GM23338 (cell line): ENCODE data around the gene OR1D5. TPM values are rescaled to one million over a fixed set of nuclear protein-coding genes. Genes with fewer than 3 reads are reported as not detected.

Experiments
- CREB1 ChIP-seq: fragments of 250-450 bp; sonication (Bioruptor Pico); IDR thresholded peaks from 2 replicates; pipeline ENCODE4 v1.5.0; 2020; ENCODE audit warnings: low read depth, mild to moderate bottlenecking, moderate library complexity
- JUNB ChIP-seq: IDR thresholded peaks from one replicate; pipeline ENCODE4 v1.6.1; 2016; ENCODE audit warnings: antibody characterized with exemption; ENCODE audit not compliant: unreplicated experiment
- NANOG ChIP-seq: IDR thresholded peaks from 2 replicates; pipeline ENCODE4 v1.6.1; 2016; ENCODE audit warnings: antibody characterized with exemption, borderline replicate concordance
- POLR2AphosphoS5 ChIP-seq: IDR thresholded peaks from 2 replicates; pipeline ENCODE4 v1.6.1; 2016; ENCODE audit warnings: antibody characterized with exemption, low read depth
- STAT1 ChIP-seq: IDR thresholded peaks from one replicate; pipeline ENCODE4 v1.6.1; 2016; ENCODE audit warnings: antibody characterized with exemption; ENCODE audit not compliant: unreplicated experiment
- polyA plus RNA-seq: library from polyadenylated mRNA; unstranded; fragments of >200 nt; fragmentation: Nextera tagmentation; extraction: Ambion mirVana; gene quantifications from 2 replicates; pipeline ENCODE4 v1.2.1, GENCODE V29; 2016
- total RNA-seq: library from RNA; depleted of rRNA; stranded (reverse); fragments of >200 nt; shearing (Covaris generic); gene quantifications from 2 replicates; pipeline ENCODE4 v1.2.3, GENCODE V29; 2014
- TF ChIP-seq, protein P1 (sequence below): fragments of 250-450 bp; sonication (Bioruptor Pico); IDR thresholded peaks from 2 replicates; pipeline ENCODE4 v1.5.0; 2020; ENCODE audit warnings: mild to moderate bottlenecking, moderate library complexity
- TF ChIP-seq, protein P2 (sequence below): IDR thresholded peaks from one replicate; pipeline ENCODE4 v1.6.1; 2018; ENCODE audit warnings: antibody characterized with exemption; ENCODE audit not compliant: unreplicated experiment

The OR1D5 gene
- total and polyA plus RNA-seq, 2 experiments from 2014 or later = not detected

DNA sequence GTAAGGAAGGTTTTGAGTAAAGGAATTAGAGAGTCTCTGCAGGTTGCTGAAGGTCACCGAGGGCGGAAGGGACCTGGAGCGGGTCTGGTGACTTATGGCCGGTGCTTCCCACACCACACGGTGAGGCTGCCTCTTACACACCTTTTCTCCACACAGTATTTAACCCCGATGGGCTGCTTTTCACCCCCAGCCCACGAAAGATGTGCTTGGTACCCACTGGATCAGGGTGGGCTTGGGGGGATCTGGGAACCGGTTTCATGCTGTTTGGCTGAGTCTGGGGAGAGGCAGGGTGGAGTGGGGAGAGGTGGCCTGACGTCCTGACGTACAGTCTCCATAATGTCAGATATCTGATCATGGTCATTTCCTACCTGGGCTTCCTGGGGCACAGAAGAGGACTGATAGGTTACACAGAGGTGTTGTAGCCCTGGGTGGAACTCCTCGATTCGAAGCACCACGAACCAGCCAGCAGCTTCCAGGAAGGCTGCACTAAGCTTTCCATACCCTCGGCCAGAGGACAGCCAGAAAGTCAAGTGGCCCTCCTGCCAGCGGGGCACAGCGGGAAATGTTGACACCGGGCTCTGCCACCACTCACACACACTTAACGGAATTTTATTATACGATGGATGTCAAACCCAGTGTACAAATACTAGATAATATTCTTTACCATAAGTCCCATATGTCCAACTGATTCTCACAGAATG is 34.0 kb downstream of the OR1D5 start (continued):
- TF ChIP-seq, protein P1, sequence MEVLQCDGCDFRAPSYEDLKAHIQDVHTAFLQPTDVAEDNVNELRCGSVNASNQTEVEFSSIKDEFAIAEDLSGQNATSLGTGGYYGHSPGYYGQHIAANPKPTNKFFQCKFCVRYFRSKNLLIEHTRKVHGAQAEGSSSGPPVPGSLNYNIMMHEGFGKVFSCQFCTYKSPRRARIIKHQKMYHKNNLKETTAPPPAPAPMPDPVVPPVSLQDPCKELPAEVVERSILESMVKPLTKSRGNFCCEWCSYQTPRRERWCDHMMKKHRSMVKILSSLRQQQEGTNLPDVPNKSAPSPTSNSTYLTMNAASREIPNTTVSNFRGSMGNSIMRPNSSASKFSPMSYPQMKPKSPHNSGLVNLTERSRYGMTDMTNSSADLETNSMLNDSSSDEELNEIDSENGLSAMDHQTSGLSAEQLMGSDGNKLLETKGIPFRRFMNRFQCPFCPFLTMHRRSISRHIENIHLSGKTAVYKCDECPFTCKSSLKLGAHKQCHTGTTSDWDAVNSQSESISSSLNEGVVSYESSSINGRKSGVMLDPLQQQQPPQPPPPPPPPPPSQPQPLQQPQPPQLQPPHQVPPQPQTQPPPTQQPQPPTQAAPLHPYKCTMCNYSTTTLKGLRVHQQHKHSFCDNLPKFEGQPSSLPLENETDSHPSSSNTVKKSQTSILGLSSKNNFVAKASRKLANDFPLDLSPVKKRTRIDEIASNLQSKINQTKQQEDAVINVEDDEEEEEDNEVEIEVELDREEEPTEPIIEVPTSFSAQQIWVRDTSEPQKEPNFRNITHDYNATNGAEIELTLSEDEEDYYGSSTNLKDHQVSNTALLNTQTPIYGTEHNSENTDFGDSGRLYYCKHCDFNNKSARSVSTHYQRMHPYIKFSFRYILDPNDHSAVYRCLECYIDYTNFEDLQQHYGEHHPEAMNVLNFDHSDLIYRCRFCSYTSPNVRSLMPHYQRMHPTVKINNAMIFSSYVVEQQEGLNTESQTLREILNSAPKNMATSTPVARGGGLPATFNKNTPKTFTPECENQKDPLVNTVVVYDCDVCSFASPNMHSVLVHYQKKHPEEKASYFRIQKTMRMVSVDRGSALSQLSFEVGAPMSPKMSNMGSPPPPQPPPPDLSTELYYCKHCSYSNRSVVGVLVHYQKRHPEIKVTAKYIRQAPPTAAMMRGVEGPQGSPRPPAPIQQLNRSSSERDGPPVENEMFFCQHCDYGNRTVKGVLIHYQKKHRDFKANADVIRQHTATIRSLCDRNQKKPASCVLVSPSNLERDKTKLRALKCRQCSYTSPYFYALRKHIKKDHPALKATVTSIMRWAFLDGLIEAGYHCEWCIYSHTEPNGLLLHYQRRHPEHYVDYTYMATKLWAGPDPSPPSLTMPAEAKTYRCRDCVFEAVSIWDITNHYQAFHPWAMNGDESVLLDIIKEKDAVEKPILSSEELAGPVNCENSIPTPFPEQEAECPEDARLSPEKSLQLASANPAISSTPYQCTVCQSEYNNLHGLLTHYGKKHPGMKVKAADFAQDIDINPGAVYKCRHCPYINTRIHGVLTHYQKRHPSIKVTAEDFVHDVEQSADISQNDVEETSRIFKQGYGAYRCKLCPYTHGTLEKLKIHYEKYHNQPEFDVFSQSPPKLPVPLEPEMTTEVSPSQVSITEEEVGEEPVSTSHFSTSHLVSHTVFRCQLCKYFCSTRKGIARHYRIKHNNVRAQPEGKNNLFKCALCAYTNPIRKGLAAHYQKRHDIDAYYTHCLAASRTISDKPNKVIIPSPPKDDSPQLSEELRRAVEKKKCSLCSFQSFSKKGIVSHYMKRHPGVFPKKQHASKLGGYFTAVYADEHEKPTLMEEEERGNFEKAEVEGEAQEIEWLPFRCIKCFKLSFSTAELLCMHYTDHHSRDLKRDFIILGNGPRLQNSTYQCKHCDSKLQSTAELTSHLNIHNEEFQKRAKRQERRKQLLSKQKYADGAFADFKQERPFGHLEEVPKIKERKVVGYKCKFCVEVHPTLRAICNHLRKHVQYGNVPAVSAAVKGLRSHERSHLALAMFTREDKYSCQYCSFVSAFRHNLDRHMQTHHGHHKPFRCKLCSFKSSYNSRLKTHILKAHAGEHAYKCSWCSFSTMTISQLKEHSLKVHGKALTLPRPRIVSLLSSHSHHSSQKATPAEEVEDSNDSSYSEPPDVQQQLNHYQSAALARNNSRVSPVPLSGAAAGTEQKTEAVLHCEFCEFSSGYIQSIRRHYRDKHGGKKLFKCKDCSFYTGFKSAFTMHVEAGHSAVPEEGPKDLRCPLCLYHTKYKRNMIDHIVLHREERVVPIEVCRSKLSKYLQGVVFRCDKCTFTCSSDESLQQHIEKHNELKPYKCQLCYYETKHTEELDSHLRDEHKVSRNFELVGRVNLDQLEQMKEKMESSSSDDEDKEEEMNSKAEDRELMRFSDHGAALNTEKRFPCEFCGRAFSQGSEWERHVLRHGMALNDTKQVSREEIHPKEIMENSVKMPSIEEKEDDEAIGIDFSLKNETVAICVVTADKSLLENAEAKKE (CRISPR knock-in tag) = no peak
- TF ChIP-seq CREB1 (CRISPR knock-in tag) (no peak), POLR2AphosphoS5 (no peak), STAT1 (no peak), JUNB (no peak), NANOG (no peak)
- TF ChIP-seq, protein P2, sequence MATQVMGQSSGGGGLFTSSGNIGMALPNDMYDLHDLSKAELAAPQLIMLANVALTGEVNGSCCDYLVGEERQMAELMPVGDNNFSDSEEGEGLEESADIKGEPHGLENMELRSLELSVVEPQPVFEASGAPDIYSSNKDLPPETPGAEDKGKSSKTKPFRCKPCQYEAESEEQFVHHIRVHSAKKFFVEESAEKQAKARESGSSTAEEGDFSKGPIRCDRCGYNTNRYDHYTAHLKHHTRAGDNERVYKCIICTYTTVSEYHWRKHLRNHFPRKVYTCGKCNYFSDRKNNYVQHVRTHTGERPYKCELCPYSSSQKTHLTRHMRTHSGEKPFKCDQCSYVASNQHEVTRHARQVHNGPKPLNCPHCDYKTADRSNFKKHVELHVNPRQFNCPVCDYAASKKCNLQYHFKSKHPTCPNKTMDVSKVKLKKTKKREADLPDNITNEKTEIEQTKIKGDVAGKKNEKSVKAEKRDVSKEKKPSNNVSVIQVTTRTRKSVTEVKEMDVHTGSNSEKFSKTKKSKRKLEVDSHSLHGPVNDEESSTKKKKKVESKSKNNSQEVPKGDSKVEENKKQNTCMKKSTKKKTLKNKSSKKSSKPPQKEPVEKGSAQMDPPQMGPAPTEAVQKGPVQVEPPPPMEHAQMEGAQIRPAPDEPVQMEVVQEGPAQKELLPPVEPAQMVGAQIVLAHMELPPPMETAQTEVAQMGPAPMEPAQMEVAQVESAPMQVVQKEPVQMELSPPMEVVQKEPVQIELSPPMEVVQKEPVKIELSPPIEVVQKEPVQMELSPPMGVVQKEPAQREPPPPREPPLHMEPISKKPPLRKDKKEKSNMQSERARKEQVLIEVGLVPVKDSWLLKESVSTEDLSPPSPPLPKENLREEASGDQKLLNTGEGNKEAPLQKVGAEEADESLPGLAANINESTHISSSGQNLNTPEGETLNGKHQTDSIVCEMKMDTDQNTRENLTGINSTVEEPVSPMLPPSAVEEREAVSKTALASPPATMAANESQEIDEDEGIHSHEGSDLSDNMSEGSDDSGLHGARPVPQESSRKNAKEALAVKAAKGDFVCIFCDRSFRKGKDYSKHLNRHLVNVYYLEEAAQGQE = no peak
